ENCODE measurements around the gene TFF3. TPM values are rescaled to one million over a fixed set of nuclear protein-coding genes. Genes with fewer than 3 reads are reported as not detected.

TFF3 gene
- total and polyA plus RNA-seq, 2 donors (not counting 1 experiment from before 2014, with no cell fraction given): not detected

- Histone ChIP-seq H2AFZ (ENCODE audit: low read length) (no peak overlapping the region), H3K27me3 (ENCODE audit: control insufficient read depth, insufficient read depth, low read length) (no peaks in the 10 kb centered on the region), H3K36me3 (ENCODE audit: control insufficient read depth, insufficient read depth, low read length) (no peaks in the 10 kb centered on the region), H3K9ac (ENCODE audit: insufficient read depth, low read length) (no peak overlapping the region), H4K20me1 (ENCODE audit: control insufficient read depth, extremely low read depth, insufficient read depth, low read length) (no peaks in the 10 kb centered on the region), H3K79me2 (ENCODE audit: control insufficient read depth, insufficient read depth, low read length) (no peaks in the 10 kb centered on the region), H3K4me2 (ENCODE audit: extremely low read depth, insufficient read depth, low read length) (no peak overlapping the region), H3K27ac (ENCODE audit: insufficient read depth, low read length) (no peak overlapping the region), H3K9me3 (ENCODE audit: control insufficient read depth, insufficient read depth, low read depth, low read length) (no peaks in the 10 kb centered on the region), H3K4me3 (replicated peaks in 1 of 4; ENCODE audit: control extremely low read depth in 1 of 4, insufficient read depth in 1 of 4, low read depth in 3 of 4, low read length in 4 of 4) (no peak overlapping the region), H3K4me1 (ENCODE audit: control insufficient read depth, extremely low read depth, insufficient read depth, low read length) (no peaks in the 10 kb centered on the region)
- DNase-seq (ENCODE audit: low read depth in 2 of 2): no peak
- no peak for TF ChIP-seq EZH2 (IDR thresholded peaks at IDR 0.05; ENCODE audit: low read length, missing control alignments)
- TF ChIP-seq, protein P1, sequence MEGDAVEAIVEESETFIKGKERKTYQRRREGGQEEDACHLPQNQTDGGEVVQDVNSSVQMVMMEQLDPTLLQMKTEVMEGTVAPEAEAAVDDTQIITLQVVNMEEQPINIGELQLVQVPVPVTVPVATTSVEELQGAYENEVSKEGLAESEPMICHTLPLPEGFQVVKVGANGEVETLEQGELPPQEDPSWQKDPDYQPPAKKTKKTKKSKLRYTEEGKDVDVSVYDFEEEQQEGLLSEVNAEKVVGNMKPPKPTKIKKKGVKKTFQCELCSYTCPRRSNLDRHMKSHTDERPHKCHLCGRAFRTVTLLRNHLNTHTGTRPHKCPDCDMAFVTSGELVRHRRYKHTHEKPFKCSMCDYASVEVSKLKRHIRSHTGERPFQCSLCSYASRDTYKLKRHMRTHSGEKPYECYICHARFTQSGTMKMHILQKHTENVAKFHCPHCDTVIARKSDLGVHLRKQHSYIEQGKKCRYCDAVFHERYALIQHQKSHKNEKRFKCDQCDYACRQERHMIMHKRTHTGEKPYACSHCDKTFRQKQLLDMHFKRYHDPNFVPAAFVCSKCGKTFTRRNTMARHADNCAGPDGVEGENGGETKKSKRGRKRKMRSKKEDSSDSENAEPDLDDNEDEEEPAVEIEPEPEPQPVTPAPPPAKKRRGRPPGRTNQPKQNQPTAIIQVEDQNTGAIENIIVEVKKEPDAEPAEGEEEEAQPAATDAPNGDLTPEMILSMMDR (conservative IDR thresholded peaks at IDR 0.05 in 1 of 2, IDR thresholded peaks at IDR 0.05 in 1 of 2; ENCODE audit: low read depth in 1 of 2, low read length in 2 of 2): no peak
These were observed 10.4 kb downstream of the TFF3 start for GRCh38 chr21:42304556-42305454.

DNA sequence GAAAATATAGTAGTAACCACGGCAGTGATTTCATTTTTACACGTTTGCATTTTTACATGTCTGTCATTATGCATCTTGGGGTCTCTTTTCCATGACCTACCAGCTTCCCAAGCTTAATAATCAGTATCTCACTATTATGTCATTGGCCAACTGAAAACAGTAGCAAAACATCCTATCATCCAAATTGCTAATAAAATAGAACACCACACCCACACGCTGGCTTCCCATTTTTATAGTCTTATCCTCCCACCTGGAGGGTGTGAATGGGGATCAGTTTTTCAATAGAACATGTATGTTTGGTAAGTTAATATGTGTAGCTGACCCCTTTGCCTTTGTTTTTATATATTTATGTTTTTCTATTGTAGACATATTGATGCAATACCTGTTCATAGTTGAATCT lies 11.8 kb downstream of the TFF3 start:
- Histone ChIP-seq H4K20me1 (ENCODE audit: control insufficient read depth, extremely low read depth, insufficient read depth, low read length) (no peaks in the 10 kb centered on the region), H3K4me2 (ENCODE audit: extremely low read depth, insufficient read depth, low read length) (no peak overlapping the region), H3K9me3 (ENCODE audit: control insufficient read depth, insufficient read depth, low read depth, low read length) (no peaks in the 10 kb centered on the region), H3K36me3 (ENCODE audit: control insufficient read depth, insufficient read depth, low read length) (no peaks in the 10 kb centered on the region), H2AFZ (ENCODE audit: low read length) (no peak overlapping the region), H3K4me1 (ENCODE audit: control insufficient read depth, extremely low read depth, insufficient read depth, low read length) (no peaks in the 10 kb centered on the region), H3K27ac (ENCODE audit: insufficient read depth, low read length) (no peak overlapping the region), H3K79me2 (ENCODE audit: control insufficient read depth, insufficient read depth, low read length) (no peaks in the 10 kb centered on the region), H3K4me3 (replicated peaks in 1 of 4; ENCODE audit: control extremely low read depth in 1 of 4, insufficient read depth in 1 of 4, low read depth in 3 of 4, low read length in 4 of 4) (no peak overlapping the region), H3K9ac (ENCODE audit: insufficient read depth, low read length) (no peak overlapping the region), H3K27me3 (ENCODE audit: control insufficient read depth, insufficient read depth, low read length) (no peaks in the 10 kb centered on the region)
- no peak for TF ChIP-seq EZH2 (IDR thresholded peaks at IDR 0.05; ENCODE audit: low read length, missing control alignments)
- TF ChIP-seq, protein P1 (conservative IDR thresholded peaks at IDR 0.05 in 1 of 2, IDR thresholded peaks at IDR 0.05 in 1 of 2; ENCODE audit: low read depth in 1 of 2, low read length in 2 of 2): no peak
- no peak for DNase-seq (ENCODE audit: low read depth in 2 of 2)

DNA sequence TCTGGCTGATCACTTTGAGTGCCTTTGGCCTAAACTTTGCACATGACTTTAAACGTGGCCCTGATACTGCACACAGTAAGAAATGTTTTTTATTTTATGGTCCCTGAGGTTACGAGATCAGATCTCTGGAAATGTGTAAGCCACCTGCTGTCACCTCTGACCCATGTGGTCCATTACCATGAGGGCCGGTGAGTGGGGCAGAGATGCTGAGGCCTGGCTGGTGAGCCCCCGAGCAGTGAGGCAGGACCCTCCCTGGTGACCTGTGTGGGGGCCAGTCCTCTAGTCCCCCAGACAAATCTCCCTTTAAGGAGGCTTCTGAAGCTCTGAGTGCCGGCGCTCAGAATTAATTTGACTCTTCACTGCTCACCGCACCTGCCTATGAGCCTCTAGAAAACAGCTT lies 12.4 kb downstream of the TFF3 start:
- H3K4me3 ChIP-seq (replicated peaks in 1 of 4; ENCODE audit: control extremely low read depth in 1 of 4, insufficient read depth in 1 of 4, low read depth in 3 of 4, low read length in 4 of 4): no peak overlapping the region
- no peaks in the 10 kb centered on the region for H3K27me3 ChIP-seq (ENCODE audit: control insufficient read depth, insufficient read depth, low read length)
- H3K4me2 ChIP-seq (ENCODE audit: extremely low read depth, insufficient read depth, low read length): no peak overlapping the region
- H2AFZ ChIP-seq (ENCODE audit: low read length): no peak overlapping the region
- no peaks in the 10 kb centered on the region for H3K79me2 ChIP-seq (ENCODE audit: control insufficient read depth, insufficient read depth, low read length)
- no peak overlapping the region for H3K27ac ChIP-seq (ENCODE audit: insufficient read depth, low read length)
- H4K20me1 ChIP-seq (ENCODE audit: control insufficient read depth, extremely low read depth, insufficient read depth, low read length): no peaks in the 10 kb centered on the region
- no peak for DNase-seq (ENCODE audit: low read depth in 2 of 2)
- no peaks in the 10 kb centered on the region for H3K4me1 ChIP-seq (ENCODE audit: control insufficient read depth, extremely low read depth, insufficient read depth, low read length)
- no peaks in the 10 kb centered on the region for H3K9me3 ChIP-seq (ENCODE audit: control insufficient read depth, insufficient read depth, low read depth, low read length)
- H3K9ac ChIP-seq (ENCODE audit: insufficient read depth, low read length): no peak overlapping the region
- H3K36me3 ChIP-seq (ENCODE audit: control insufficient read depth, insufficient read depth, low read length): no peaks in the 10 kb centered on the region
- TF ChIP-seq, protein P1 (conservative IDR thresholded peaks at IDR 0.05 in 1 of 2, IDR thresholded peaks at IDR 0.05 in 1 of 2; ENCODE audit: low read depth in 1 of 2, low read length in 2 of 2): no peak
- no peak for TF ChIP-seq EZH2 (IDR thresholded peaks at IDR 0.05; ENCODE audit: low read length, missing control alignments)
